ENCODE data around the gene ABCA9.
"Not testable (repeated sequence)": the region's sequence is repeated elsewhere in the genome, so short reads cannot be mapped to it uniquely, and the experiment has no call there.

Gene ABCA9

DNA sequence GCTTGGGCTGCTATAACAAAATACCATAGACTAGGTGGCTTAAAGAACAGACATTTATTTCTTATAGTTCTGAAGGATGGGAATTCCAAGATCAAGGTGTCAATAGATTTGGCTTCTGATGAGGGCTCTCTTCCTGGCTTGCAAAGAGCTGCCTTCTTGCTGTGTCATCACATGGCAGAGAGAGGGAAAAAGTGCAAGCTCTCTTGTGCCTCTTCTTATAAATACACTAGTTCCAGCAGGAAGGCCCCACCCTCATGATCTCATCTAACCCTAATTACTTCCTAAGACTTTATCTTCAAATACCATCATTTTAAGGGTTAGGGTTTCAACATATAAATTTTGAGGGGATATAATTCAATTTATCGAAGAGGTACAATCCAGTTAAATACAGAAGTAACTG, 30.6 kb downstream of the ABCA9 start:
- no peak for DNase-seq (ENCODE audit: low spot score)

DNA sequence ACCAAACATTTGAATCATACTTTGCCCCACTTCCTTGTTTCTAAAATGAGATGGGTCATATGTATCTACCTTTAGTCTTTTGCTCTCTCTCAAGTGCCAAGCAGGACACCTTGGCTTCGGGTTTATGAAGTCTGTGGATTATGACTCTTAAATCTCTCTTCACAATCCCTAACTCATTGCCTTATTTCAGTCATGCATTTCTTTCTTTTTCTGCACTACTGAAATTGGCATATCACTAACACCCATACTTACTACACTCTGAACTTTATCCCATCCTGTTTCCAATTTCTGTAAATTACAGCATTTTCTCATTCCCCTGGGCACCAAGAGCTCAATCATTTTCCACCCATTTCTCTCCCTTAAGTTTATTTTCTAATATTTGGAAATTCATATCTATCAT, 42.0 kb downstream of the ABCA9 start:
- no peak for DNase-seq (ENCODE audit: low spot score)

DNA sequence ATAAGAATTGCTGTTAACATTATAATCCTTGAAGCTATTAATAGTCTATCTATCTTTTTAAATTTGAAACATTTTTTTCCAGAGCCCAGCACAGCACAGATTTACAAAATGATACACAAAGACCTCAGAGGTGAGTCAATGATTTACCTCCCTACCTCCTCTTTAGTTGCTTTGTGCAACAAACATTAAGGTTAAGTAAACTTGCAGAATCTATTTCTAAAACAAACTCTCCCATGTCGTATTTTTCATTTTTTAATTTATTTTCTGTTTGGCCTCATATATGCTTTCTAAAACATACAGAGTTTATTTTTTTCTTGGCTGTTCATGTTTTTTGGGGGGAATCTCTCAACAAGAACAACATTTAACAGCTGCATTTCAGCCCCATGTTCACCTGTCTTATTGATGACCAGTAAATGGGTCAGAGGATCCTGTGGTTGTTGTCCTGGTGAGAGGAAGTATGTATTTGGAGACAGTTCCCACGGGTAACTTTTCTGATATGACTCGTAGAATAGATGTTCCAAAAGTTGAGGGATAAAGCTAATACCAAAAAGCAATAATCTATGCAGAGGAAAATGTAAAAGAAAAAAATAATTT, 42.6 kb downstream of the ABCA9 start:
- DNase-seq (ENCODE audit: low spot score): no peak

DNA sequence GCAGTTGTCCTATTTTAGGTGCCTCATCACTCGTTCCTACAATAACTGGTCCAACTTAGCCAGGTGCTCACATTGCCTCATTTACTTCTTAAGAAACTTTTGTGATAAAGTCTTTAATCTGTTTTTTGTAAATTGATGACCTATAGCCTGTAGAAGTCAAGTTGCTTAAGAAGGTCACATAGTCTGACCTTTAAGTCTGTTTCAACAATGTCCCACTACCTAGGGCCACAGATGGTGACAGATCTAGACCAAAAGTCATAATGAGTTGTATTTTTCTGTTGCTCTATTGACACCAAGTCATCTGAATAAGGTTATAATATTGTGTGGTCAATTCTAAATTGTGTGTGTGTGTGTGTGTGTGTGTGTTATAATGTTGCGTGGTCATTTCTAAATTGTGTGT, 45.1 kb downstream of the ABCA9 start:
- DNase-seq (ENCODE audit: low spot score): no peak

DNA sequence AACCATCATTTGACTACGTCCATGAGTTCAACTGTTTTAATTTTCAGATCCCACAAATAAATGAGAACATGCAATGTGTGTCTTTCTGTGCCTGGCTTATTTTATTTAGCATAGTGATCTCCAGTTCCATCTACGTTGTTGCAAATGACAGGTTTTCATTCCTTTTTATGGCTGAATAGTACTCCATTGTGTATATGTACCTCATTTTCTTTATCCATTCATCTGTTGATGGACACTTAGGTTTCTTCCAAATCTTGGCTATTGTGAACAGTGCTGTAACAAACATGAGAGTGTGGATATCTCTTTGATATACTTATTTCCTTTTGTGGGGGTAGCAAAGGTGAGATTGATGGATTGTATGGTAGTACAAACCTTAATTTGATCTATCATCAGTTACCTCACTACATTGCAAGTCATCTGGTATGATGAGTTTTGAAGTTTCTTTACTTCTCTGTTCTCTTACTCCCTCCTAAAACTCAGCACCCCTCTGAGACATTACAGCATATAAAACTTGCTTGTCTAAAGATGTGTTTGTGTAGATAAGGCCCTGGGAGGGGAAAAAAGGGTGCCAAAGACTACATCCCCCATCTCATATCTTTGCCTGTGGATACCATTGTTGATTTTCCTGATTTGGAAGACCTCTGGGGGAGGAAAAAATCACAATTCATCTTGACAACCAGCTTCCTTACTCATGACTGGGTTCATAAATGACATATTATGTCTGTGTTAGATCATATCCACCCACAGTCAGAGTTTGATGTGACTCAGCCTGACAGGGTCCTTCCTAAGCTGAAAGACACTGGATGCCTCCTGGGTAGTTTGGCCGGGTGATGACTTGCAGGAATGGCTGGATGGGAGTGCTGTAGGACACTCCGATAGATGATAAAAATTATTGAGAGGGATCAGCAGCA, 47.6 kb downstream of the ABCA9 start:
- DNase-seq (ENCODE audit: low spot score): no peak

DNA sequence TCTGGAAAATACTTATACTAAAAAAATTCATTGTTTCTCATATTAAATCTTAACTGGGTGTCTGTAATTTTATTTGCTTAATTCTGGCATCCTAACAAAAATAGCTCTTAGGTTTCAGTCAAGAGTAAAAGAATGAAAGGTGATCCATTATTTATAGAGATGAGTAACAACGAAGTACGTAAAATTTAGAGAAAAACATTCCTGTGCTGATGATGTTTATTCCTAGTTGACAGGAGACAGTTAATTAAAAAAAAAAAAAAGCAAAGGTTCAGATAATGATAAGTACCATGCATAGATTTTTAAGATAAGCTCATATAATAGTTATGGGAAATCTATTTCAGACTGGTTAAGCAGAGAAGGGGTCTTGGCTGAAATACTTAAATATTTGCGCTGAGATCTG, 50.8 kb downstream of the ABCA9 start:
- DNase-seq (ENCODE audit: low spot score): no peak

DNA sequence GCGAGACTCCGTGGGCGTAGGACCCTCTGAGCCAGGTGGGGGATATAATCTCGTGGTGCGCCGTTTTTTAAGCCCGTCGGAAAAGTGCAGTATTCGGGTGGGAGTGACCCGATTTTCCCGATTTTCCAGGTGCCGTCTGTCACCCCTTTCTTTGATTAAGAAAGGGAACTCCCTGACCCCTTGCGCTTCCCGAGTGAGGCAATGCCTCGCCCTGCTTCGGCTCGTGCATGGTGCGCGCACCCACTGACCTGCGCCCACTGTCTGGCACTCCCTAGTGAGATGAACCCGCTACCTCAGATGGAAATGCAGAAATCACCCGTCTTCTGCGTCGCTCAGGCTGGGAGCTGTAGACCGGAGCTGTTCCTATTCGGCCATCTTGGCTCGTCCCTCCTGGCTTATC, 56.0 kb downstream of the ABCA9 start:
- not testable (repeated sequence) for DNase-seq (ENCODE audit: low spot score)

DNA sequence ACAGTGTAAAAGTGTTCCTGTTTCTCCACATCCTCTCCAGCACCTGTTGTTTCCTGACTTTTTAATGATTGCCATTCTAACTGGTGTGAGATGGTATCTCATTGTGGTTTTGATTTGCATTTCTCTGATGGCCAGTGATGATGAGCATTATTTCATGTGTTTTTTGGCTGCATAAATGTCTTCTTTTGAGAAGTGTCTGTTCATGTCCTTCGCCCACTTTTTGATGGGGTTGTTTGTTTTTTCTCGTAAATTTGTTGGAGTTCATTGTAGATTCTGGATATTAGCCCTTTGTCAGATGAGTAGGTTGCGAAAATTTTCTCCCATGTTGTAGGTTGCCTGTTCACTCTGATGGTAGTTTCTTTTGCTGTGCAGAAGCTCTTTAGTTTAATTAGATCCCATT, 61.0 kb downstream of the ABCA9 start:
- DNase-seq (ENCODE audit: low spot score): not testable (repeated sequence)

DNA sequence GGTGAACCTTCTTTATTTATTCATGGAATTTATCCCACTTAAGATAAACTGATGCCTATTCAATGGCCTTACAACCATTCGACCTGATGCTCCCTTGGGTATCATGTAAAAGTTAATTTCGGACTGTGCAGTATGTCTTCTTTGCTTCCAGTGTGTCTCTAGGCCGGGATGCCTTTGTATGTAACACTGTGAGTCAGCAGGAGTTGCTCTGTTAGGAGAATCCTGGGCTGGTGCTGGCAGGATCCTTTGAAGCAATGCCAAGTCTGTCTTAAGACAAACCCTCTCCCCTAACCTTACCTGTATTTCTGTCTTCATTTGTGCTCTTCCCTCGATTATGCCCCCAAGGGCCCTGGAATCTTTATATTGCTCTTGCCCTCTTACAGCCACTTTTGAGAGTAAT, 67.6 kb downstream of the ABCA9 start:
- no peak for DNase-seq (ENCODE audit: low spot score)

DNA sequence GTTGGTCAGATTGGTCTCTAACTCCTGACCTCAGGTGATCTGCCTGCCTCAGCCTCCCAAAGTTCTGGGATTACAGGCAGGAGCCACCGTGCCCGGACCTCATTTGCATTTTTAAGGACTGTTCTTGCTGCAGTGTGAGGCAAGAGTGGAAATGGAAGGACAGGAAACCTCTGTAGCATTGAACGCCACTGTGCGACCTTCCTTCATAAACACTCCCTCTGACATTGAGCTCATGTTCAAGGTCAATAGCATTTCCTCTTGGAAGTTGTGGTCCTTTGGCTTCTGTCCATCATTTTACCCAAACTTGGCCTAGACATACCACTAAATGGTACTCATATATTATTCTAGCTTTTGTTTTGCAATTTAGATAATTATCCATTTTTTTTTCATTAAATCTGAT, 72.8 kb downstream of the ABCA9 start:
- no peak for DNase-seq (ENCODE audit: low spot score)

DNA sequence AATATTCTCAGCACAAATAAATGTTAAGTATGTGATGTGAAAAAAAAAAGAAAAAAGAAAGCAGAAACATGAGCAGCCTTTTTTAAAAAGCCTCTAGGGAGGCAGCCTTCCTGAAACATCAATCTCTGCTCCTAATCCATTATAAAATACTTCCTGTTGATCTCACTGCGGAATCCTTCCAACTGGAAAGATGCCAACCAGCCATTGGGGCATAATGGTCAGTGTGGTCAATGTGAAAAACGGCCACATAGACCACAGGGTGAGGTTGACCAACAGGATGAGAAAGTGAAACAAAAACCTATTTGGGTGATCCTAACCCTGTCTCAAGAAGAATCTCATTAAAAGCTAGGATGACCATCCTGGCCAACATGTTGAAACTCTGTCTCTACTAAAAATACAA, 79.4 kb downstream of the ABCA9 start:
- no peak for DNase-seq (ENCODE audit: low spot score)

DNA sequence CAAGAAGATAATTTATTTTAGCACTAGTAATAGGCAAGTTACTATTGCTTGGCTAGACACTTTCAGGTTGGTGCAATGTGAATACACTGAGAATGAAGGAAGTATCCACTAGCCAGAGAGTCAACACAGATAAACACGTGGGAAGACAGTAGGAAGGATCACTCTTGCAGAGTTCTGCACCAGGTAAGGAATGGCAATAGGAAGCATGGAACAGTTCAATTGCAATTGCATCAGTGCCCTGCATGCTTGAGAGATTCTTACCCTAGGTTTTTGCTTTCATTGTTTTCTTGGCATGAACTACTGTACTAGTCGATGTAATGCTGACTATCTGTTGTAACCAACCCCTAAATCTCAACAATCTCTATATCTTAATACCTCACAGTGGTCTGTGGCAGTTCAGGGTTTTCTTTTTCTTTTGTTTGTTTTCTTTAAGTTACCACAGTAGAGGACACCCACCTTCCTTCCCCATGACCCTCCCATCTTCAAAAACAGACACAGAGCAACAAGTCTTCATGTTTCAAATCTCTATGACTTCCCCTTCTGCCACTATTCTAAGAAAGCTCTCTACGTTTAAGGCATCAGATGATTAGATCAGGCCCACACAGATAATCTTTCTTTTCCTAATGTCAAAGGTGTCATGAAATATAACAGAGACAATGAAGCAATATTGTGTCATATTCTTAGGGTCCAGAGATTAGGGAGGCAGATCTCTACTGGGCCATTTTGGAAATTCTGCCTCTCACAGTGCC, 87.5 kb downstream of the ABCA9 start:
- no peak for DNase-seq (ENCODE audit: low spot score)

DNA sequence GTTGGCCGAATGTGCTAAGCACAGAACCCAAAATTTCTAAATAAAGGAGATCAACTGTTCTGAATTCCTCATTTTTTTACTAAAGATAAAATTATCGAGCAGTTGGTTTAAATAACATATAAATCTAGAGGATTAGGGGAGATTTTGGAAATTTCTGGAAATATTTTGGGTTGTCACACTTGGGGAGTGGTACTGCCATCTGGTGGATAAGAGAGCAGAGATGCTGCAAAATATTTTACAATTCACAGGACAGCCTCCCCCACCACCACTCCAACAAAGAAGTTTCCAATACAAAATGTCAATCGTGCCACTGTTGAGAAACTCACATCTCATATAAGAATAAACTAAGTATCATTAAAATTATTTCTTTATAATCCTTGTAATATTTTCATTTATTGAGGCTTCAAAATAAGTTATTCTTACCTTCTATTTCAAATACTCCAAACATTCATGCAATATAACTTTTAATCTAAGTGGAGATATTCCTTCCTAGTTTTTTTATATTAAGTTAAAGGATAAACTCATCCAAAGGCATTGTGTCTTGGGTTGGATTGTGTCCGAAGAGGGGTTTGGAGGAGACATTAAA, 88.5 kb downstream of the ABCA9 start:
- DNase-seq (ENCODE audit: low spot score): peak; percentile 12

DNA sequence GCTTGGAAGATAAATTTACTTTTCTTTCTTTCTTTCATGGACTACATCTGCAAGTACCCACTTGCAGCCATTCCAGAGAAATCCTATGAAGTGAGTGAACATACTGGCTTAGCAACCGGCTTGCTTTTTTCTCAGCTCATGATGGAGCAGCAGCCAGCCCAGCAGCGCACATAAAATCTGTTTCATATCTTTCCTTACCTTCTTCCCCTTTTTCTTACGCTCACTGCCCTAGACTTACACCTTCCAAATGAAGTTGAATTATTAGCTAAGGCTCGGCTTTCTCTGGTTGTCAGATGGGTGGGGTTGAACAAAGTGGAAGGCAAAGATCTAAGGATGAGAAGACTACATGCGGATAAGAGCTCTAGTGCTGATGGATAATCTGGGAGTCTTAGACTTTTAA, 91.6 kb downstream of the ABCA9 start:
- DNase-seq (ENCODE audit: low spot score): no peak

DNA sequence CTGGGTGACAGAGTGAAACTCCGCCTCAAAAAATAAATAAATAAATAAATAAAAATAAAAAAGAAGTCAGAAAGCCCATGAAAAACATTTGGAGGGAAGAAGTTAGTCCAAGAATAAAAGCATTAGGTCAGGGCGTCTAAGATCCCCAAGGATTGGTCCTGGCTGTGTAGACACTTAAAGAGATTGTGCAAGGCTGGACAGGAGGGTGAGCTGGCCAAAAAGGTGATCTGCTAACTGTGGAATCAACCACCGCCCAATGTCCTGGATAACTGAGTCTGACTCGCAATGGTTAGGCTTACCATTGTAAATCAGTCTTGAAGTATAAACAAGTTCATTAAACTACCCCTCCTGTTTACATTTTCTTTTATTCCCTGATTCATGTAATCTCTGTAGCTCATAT, 96.8 kb downstream of the ABCA9 start:
- DNase-seq (ENCODE audit: low spot score): no peak

DNA sequence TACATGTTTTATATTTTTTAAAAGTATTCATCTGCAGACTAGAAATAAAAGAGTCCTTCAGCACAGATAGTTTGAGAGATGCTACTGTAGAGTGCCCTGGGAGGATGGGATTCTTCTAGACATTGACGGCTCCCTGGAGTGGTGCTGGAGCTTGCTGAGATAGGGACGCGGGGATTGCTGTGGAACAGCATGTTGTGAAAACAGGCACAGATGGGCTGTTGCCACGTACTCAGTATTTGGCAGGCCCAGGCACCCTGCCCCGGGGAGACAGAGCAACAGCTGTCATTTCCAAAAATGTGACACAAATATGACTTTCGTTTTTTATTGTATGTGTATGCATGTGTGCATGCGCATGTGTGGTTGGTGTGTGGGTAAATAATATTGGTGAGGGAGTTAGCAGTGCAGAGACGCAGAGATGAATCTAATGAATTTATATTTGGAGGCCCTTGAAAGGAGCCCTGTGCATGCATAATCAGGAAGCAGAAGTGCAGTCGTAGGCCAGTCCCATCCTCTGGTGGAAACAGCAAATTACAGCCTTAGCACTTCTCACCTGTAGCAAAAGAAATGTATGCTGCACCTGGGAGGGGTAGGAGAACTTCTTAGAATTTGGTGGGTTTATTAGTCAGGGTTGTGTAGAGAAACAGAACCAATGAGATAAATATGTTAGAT, 99.4 kb downstream of the ABCA9 start:
- DNase-seq (ENCODE audit: low spot score): no peak

DNA sequence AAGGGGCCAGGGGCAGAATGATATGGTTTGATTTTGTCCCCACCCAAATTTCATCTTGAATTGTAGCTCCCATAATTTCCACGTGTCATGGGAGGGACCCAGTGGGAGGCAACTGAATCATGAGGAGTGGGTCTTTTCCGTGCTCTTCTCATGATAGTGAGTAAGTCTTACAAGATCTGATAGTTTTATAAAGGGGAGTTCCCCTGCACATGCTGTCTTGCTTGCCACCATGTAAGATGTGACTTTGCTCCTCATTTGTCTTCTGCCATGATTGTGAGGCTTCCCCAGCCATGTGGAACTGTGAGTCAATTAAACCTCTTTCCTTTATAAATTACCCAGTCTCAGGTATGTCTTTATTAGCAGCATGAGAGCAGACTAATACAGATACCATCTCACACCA, 101.6 kb downstream of the ABCA9 start:
- DNase-seq (ENCODE audit: low spot score): not testable (repeated sequence)

DNA sequence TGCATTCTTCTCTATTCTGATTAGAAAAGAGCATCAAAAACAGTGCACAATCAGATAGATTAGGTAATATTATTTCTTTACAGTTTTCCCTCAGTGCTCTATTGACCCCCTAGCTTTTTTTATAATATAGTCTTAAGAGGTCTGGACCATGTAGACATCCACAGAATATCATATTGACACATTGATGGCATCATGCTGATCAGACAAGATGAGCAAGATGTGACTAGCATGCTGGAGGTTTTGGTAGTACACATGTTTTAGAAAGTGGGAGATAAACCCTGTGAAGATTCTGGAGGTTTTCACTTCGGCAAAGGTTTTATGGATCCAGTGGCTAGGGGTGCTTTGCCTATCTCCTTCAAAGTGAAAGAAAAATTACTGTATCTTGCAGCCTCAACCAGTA, 102.8 kb downstream of the ABCA9 start:
- DNase-seq (ENCODE audit: low spot score): no peak

DNA sequence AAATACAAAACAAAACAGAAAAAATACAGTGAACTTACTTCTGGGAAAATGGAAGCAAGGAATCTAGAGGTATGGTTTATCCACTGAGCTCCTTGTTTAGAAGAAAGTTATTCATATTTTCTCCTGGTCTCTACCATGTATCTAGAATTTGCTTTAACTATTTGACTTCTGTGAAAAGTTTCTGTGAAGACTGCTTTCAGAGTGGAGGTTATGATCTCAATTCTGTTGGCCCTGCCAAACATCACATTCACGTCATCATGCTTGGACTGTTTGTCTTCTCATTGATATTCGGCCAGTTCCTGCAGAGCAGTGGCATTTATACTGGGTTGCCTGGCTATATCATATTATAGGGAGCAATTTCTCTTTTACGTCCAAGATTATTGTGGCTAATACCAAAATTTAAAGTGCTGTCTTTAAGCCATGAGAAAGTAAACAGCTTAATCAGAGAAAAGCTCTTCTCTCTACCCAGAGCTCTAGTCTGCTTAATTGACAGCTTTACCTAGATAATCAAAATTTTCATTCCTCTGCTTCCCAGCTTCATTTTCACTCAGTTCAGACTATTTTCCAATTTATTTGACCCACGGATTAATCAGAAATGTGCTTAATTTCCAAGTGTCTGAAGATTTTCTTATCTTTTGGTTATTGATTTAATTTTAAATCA, 105.4 kb downstream of the ABCA9 start, which contains the start of gene ABCA8:
ABCA8 (minus strand) TSS at position 212 of the 661 bp plus-strand sequence. CDS start 13,358 bp downstream, outside the sequence.
- DNase-seq (ENCODE audit: low spot score): no peak

DNA sequence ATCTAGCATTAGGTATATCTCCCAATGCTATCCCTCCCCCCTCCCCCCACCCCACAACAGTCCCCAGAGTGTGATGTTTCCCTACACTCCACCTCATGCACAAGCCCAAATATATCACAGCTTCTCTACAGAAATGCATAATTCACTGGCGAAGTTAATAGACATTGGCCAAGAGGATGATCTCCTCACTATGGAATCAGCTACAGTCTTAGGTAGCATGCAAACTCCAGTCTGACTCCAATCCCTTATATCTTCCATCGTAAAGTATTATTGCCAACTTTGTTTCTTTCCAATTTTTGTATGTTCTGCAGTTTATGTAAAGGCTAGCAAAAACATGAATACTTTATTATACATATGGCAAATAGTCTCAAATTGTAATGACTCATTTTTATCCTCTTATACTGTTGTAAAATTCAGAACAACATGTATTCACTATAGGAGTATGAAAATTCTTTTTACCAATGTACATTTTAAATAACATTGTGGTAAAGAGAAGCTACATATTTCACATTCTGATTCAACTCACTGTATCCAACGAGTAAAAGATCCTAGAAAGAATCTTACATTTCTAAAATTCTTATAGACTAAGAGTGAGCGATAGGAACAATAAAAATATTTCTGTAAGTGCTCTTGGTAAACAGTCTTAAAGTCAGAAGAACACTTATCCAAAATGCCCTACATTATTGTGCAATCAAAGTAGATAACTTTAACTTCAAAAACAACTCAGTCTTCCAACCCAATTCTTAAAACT, 106.4 kb downstream of the ABCA9 start:
- DNase-seq (ENCODE audit: low spot score): no peak

Measured in HuH-7.5 (cell line).